Breast epithelium (tissue), 3 donors: ENCODE measurements around the gene ACP4.

Experiments
- POLR2A ChIP-seq: fragments of 450-650 bp; IDR thresholded peaks from one replicate; pipeline ENCODE4 v1.6.1; 2016; ENCODE audit warnings: antibody characterized with exemption, mild to moderate bottlenecking, moderate library complexity
- POLR2AphosphoS5 ChIP-seq, 3 donors: sonication (generic); formaldehyde crosslinking; IDR thresholded peaks; one replicate each; pipeline ENCODE4 v1.6.1; 2017; ENCODE audit warnings: antibody characterized with exemption in 3 of 3

DNA sequence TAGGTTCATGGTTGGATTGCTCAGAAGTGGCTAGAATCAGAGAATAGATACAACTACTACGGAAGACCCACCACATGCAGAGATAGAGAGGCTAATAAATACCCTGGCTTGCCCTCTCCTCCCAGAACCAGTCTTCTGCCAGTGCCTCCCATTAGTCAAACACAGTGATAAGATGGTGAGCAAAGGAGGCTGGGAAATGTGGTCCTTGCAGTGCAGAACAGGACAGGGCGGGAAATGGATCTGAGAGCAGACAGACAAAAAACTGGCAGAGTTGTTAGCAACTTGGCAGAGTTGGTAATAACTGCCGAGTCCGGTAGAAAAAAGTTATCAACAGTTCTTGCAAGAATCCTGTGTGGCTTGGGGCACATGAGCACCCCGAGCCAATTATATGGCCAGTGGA is 24.7 kb downstream of the ACP4 start:
- TF ChIP-seq POLR2AphosphoS5 (IDR thresholded peaks at IDR 0.05) = no peak
- no peak for TF ChIP-seq POLR2A
